ENCODE measurements around the gene DOK7.

Gene DOK7

GRCh38 chr4:3464349-3464905 lies 1.3 kb downstream of the DOK7 start:
- no peak for DNase-seq

- DNase-seq, result no peak
Measured at GRCh38 chr4:3464911-3465697, 2.0 kb downstream of the DOK7 start.

GRCh38 chr4:3465698-3466671 lies 2.9 kb downstream of the DOK7 start:
- no peak for DNase-seq

GRCh38 chr4:3466691-3467600 lies 3.8 kb downstream of the DOK7 start:
- DNase-seq, result no peak

GRCh38 chr4:3467601-3468031 lies 4.5 kb downstream of the DOK7 start:
- DNase-seq, result no peak

GRCh38 chr4:3468154-3468553 lies 5.0 kb downstream of the DOK7 start:
- DNase-seq, result no peak

- DNase-seq, result no peak
Measured at GRCh38 chr4:3468804-3469203, 5.7 kb downstream of the DOK7 start.

- no peak for DNase-seq
Measured at GRCh38 chr4:3469386-3470243, 6.5 kb downstream of the DOK7 start.

GRCh38 chr4:3470244-3471097 lies 7.4 kb downstream of the DOK7 start:
- no peak for DNase-seq

GRCh38 chr4:3471098-3471760 lies 8.1 kb downstream of the DOK7 start:
- DNase-seq, result no peak

- DNase-seq, result no peak
Measured at GRCh38 chr4:3471886-3472285, 8.8 kb downstream of the DOK7 start.

GRCh38 chr4:3472411-3473141 lies 9.5 kb downstream of the DOK7 start:
- DNase-seq, result no peak

- DNase-seq, result no peak
Measured at GRCh38 chr4:3473181-3473950, 10.3 kb downstream of the DOK7 start.

GRCh38 chr4:3473996-3474765 lies 11.1 kb downstream of the DOK7 start:
- DNase-seq, result no peak

GRCh38 chr4:3475041-3475712 lies 12.1 kb downstream of the DOK7 start:
- DNase-seq, result no peak

GRCh38 chr4:3475713-3476260 lies 12.7 kb downstream of the DOK7 start:
- DNase-seq, result no peak

- DNase-seq, result no peak
Measured at GRCh38 chr4:3476341-3476747, 13.2 kb downstream of the DOK7 start.
